ENCODE results near the gene OR51T1.

DNA sequence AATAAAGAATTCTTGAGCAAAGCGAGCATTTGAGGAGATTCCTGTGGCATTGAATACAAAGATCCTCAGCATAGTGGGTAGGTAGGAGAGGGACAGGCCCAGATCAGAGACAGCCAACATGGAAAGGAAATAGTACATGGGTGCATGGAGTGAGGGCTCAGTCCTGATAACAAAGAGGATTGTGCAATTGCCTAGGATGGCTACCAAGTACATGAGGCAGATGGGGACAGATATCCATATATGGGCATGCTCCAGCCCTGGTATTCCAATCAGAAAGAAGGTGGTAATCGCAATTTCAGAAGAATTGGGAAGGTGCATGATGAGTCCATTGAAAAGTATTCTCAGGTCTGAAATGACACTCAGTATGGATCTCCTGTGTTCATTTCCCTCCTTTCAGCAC, 8.6 kb downstream of the OR51T1 start:
- TF ChIP-seq, protein P1, sequence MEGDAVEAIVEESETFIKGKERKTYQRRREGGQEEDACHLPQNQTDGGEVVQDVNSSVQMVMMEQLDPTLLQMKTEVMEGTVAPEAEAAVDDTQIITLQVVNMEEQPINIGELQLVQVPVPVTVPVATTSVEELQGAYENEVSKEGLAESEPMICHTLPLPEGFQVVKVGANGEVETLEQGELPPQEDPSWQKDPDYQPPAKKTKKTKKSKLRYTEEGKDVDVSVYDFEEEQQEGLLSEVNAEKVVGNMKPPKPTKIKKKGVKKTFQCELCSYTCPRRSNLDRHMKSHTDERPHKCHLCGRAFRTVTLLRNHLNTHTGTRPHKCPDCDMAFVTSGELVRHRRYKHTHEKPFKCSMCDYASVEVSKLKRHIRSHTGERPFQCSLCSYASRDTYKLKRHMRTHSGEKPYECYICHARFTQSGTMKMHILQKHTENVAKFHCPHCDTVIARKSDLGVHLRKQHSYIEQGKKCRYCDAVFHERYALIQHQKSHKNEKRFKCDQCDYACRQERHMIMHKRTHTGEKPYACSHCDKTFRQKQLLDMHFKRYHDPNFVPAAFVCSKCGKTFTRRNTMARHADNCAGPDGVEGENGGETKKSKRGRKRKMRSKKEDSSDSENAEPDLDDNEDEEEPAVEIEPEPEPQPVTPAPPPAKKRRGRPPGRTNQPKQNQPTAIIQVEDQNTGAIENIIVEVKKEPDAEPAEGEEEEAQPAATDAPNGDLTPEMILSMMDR (IDR thresholded peaks at IDR 0.05; ENCODE audit: low read depth, low read length, poor library complexity, severe bottlenecking), result no peak
- TF ChIP-seq EZH2phosphoT487 (IDR thresholded peaks at IDR 0.05; ENCODE audit: borderline replicate concordance, low read length), result no peak
